ENCODE measurements around the gene TSKU. TPM values are rescaled to one million over a fixed set of nuclear protein-coding genes. Genes with fewer than 3 reads are reported as not detected.

TSKU gene
- total and polyA plus RNA-seq, 9 of the 15 experiments (the other 6 are each of a cell fraction or from before 2014, with no cell fraction given), result 0.60 to 11.9 (median 8.4) TPM

- TF ChIP-seq MYNN (IDR thresholded peaks at IDR 0.05), result no peak
- no peak for TF ChIP-seq MYNN (CRISPR knock-in tag; IDR thresholded peaks at IDR 0.05)
- no peak for TF ChIP-seq SLC30A9 (CRISPR knock-in tag; IDR thresholded peaks at IDR 0.05)
- TF ChIP-seq TRIM24 (IDR thresholded peaks at IDR 0.05), result no peak
- no peak for TF ChIP-seq CTCFL (IDR thresholded peaks at IDR 0.05; ENCODE audit: borderline replicate concordance, insufficient read depth, low read depth, low read length, poor library complexity, severe bottlenecking)
- TF ChIP-seq PHF20 (IDR thresholded peaks at IDR 0.05; ENCODE audit: partially characterized antibody), result no peak
These were observed 15.5 kb downstream of the TSKU start (continued) for GRCh38 chr11:76798671-76799065.

DNA sequence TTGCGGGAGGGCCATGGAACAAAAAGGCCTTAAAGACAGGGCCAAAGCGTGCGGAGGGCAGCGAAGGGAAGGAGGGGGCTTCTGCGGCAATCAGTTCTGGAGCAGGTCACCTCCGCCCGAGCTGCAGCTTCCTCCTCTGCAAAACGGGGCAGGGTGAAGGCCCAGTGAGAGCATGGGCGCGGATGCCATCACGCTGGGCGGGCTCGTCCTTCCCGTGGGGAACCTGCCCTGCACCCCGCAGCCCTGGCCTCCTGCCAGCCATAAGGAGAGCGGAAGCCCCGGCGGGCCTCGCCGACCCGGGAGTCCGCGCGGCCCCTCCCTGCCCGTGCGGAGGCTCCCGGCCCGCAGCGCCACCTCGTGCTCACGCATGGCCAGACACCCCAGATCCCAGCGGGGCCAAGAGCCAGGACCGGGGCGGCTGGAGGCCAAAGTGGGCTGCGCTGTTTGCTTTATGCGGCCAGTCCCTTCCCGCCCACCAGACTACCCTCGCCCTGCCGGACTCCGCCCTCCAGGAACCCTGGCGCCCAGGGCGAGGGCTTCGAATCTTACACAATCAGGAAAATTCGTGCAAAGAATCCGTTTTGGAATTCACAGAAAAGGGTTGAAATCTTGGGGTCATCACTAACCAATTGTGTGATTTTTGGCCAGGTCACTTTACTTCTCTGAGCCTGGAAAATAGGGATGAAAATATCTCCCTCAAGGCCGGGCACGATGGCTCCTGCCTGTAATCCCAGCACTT lies 16.1 kb downstream of the TSKU start:
- intact Hi-C loops (cut with micrococcal nuclease), result loop anchor here (1.0 kb wide), 1 partner anchor 65 kb away; no protein-coding TSS in a partner anchor
- peak overlapping the region in 1 of 2 experiments; percentile 86; a peak in 2 of 4 replicates for H3K9ac ChIP-seq (ENCODE audit: insufficient read depth in 1 of 2, low read depth in 2 of 2, low read length in 2 of 2)
- H3K27ac ChIP-seq (ENCODE audit: extremely low read depth, low read depth, low read length), result no peak overlapping the region
- DNase-seq (ENCODE audit: extremely low read depth in 1 of 4, low spot score in 3 of 4) (peak; percentile 88 to 96 (median 93)), ATAC-seq (peak; percentile 98), FAIRE-seq (peak; percentile 46)
- ChIA-PET CTCF (ENCODE audit: low intra/inter-chr PET ratio) (interaction anchor here (0.7 to 5.4 kb wide), 5 partner anchors 8 to 119 kb away, joined by 3 to 39 read pairs (median 3); no protein-coding TSS in a partner anchor), POLR2A (interaction anchor here (0.5 to 1.4 kb wide), 6 partner anchors 11 to 230 kb away, joined by 3 to 9 read pairs (median 4); no protein-coding TSS in a partner anchor)
- peaks cover 26% of the 10 kb centered on the region; the same call in 2 of the 3 replicates for H3K36me3 ChIP-seq (ENCODE audit: control insufficient read depth, insufficient read depth, low read length)
- H3K4me1 ChIP-seq (replicated peaks in 1 of 2; ENCODE audit: control insufficient read depth in 2 of 2, insufficient read depth in 2 of 2, low read length in 2 of 2), result peaks cover 2 to 21% of the 10 kb centered on the region in 2 experiments; a peak in 3 of 5 replicates
- H3K4me3 ChIP-seq, result no peak overlapping the region
- BruUV-seq (replicated peaks), result no TSS peak
- H3K9me1 ChIP-seq (ENCODE audit: control insufficient read depth, insufficient read depth, low read length), result peaks cover 2% of the 10 kb centered on the region
- peak overlapping the region; percentile 70 for H2AFZ ChIP-seq (ENCODE audit: low read depth, low read length)
- peaks cover under 1% of the 10 kb centered on the region; the same call in 1 of the 3 replicates for H3K79me2 ChIP-seq (ENCODE audit: control insufficient read depth, insufficient read depth, low read length)
- in situ Hi-C loops (cut with MboI), result no loop called here
- H3K9me3 ChIP-seq (replicated peaks; ENCODE audit: control insufficient read depth, insufficient read depth, low read depth, low read length), result no peaks in the 10 kb centered on the region
- H4K20me1 ChIP-seq (replicated peaks; ENCODE audit: control insufficient read depth, insufficient read depth, low read length), result peaks cover 3% of the 10 kb centered on the region
- H3K27me3 ChIP-seq (ENCODE audit: control insufficient read depth in 2 of 2, insufficient read depth in 2 of 2, low read length in 2 of 2), result no peaks in the 10 kb centered on the region
- 13% methylated on average over 42 of the region's 47 CpGs for WGBS (ENCODE audit: insufficient coverage, low coverage, missing lambda C conversion rate)
- no peak overlapping the region; the same call in 1 of the 2 replicates for H3K4me2 ChIP-seq (ENCODE audit: insufficient read depth, low read length)
- TF ChIP-seq, protein P1, sequence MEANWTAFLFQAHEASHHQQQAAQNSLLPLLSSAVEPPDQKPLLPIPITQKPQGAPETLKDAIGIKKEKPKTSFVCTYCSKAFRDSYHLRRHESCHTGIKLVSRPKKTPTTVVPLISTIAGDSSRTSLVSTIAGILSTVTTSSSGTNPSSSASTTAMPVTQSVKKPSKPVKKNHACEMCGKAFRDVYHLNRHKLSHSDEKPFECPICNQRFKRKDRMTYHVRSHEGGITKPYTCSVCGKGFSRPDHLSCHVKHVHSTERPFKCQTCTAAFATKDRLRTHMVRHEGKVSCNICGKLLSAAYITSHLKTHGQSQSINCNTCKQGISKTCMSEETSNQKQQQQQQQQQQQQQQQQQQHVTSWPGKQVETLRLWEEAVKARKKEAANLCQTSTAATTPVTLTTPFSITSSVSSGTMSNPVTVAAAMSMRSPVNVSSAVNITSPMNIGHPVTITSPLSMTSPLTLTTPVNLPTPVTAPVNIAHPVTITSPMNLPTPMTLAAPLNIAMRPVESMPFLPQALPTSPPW (CRISPR knock-in tag; IDR thresholded peaks at IDR 0.05), result peak; percentile 86
- TF ChIP-seq LCOR (CRISPR knock-in tag; IDR thresholded peaks at IDR 0.05) (0 out of 2 replicates have a peak, but pooled peaks have one; percentile 48), PCBP1 (IDR thresholded peaks at IDR 0.05; ENCODE audit: low read depth, low read length, poor library complexity, severe bottlenecking) (peak; percentile 65), NONO (IDR thresholded peaks at IDR 0.05; ENCODE audit: low read depth in 2 of 2, low read length in 1 of 2) (peak in 1 of 2 experiments; percentile 70; a peak in 1 of 4 replicates), TOE1 (IDR thresholded peaks at IDR 0.05; ENCODE audit: borderline replicate concordance) (0 out of 2 replicates have a peak, but pooled peaks have one; percentile 16), TOE1 (CRISPR knock-in tag; IDR thresholded peaks at IDR 0.05; ENCODE audit: borderline replicate concordance, low read depth) (no peak), POLR2A (conservative IDR thresholded peaks at IDR 0.05) (0 out of 2 replicates have a peak, but pooled peaks have one; percentile 40)
- TF ChIP-seq, protein P2, sequence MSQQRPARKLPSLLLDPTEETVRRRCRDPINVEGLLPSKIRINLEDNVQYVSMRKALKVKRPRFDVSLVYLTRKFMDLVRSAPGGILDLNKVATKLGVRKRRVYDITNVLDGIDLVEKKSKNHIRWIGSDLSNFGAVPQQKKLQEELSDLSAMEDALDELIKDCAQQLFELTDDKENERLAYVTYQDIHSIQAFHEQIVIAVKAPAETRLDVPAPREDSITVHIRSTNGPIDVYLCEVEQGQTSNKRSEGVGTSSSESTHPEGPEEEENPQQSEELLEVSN (IDR thresholded peaks at IDR 0.05; ENCODE audit: borderline replicate concordance in 1 of 2, extremely low read depth in 1 of 2, insufficient read depth in 1 of 2, insufficient read length in 1 of 2, low read depth in 1 of 2, low read length in 1 of 2, poor library complexity in 1 of 2, severe bottlenecking in 1 of 2), result peak; percentile 28 to 50

Measured in K562 (cell line).